GM12878 (cell line): Measurements from ENCODE around the gene ITPRIP. TPM values are rescaled to one million over a fixed set of nuclear protein-coding genes. Genes with fewer than 3 reads are reported as not detected.

Source experiments
- ATAC-seq: fragments of 200-7000 bp; cut with Tn5 transposase; 3 replicates; pipeline ENCODE4 v1.9.1; 2020; ENCODE audit warnings: mild to moderate bottlenecking, moderate library complexity
- BruUV-seq: library from RNA; stranded (reverse); fragments of 400-500 nt; replicated peaks from 2 replicates; lab custom pipeline; 2021; lab: Mats Ljungman, UMichigan
- CTCF ChIA-PET: fragments of 300-600 bp; sonication (Branson Sonifier 250); formaldehyde crosslinking; extraction: SDS; loops from one replicate; lab custom pipeline; 2021; ENCODE audit warnings: inconsistent platforms; lab: Yijun Ruan, JAX
- POLR2A ChIA-PET: fragments of 350-600 bp; formaldehyde crosslinking; extraction: SDS; loops from one replicate; lab custom pipeline; 2021; ENCODE audit warnings: inconsistent platforms; lab: Charles Lee
- RAD21 ChIA-PET: fragments of 300-600 bp; sonication (Branson Sonifier 250); formaldehyde crosslinking; loops from one replicate; lab custom pipeline; 2023; ENCODE audit warnings: antibody characterized with exemption; ENCODE audit not compliant: unreplicated experiment; lab: Charles Lee
- SMC1A ChIA-PET: fragments of 300-600 bp; sonication (Branson Sonifier 250); formaldehyde crosslinking; loops from one replicate; lab custom pipeline; 2023; ENCODE audit not compliant: unreplicated experiment, uncharacterized antibody; lab: Charles Lee
- DNase-seq: peaks from one replicate; pipeline ENCODE4 v3.0.0-alpha.2; 2011; ENCODE audit warnings: low read depth, low spot score
- FAIRE-seq: peaks from 3 replicates; lab custom pipeline; 2011; peaks lifted over from hg19 to GRCh38; lab: Jason Lieb, UNC
- H2AFZ ChIP-seq: 2 replicates; pipeline ENCODE4 v1.6.0; 2011; ENCODE audit warnings: low read depth, low read length, control low read depth; ENCODE audit not compliant: control insufficient read depth
- H3K27ac ChIP-seq: 2 replicates; pipeline ENCODE4 v1.5.1; 2011; ENCODE audit warnings: control low read depth; ENCODE audit not compliant: control insufficient read depth, insufficient read depth
- H3K27me3 ChIP-seq, 2 experiments: replicated peaks in 1 of 2; 2 replicates each; pipeline versions ENCODE4 v1.6.0 to v1.6.1; 2011; ENCODE audit warnings: low read length in 1 of 2; ENCODE audit not compliant: control insufficient read depth in 2 of 2, insufficient read depth in 2 of 2
- H3K36me3 ChIP-seq, 2 experiments: 2 replicates each; pipeline ENCODE4 v1.5.1; 2011; ENCODE audit warnings: low read length in 1 of 2; ENCODE audit not compliant: control insufficient read depth in 2 of 2, insufficient read depth in 2 of 2
- H3K4me1 ChIP-seq: 2 replicates; pipeline ENCODE4 v1.6.1; 2011; ENCODE audit warnings: mild to moderate bottlenecking, low read length, moderate library complexity, mixed read lengths; ENCODE audit not compliant: control insufficient read depth, insufficient read depth
- H3K4me2 ChIP-seq: 2 replicates; pipeline ENCODE4 v1.6.0; 2011; ENCODE audit warnings: control low read depth; ENCODE audit not compliant: control insufficient read depth, insufficient read depth
- H3K4me3 ChIP-seq: fragments of 200-600 bp; sonication (generic); 2 replicates; pipeline ENCODE4 v1.5.1; 2016
- H3K79me2 ChIP-seq: 2 replicates; pipeline ENCODE4 v1.6.0; 2011; ENCODE audit warnings: low read length; ENCODE audit not compliant: control insufficient read depth, insufficient read depth
- H3K9ac ChIP-seq: 2 replicates; pipeline ENCODE4 v1.8.0; 2011; ENCODE audit warnings: low read length, control low read depth, mixed read lengths; ENCODE audit not compliant: control insufficient read depth, insufficient read depth
- H3K9me3 ChIP-seq: replicated peaks from 3 replicates; pipeline ENCODE4 v1.5.1; 2011; ENCODE audit warnings: mild to moderate bottlenecking, low read length; ENCODE audit not compliant: control insufficient read depth, insufficient read depth
- H4K20me1 ChIP-seq: 2 replicates; pipeline ENCODE4 v1.6.0; 2011; ENCODE audit not compliant: control insufficient read depth, insufficient read depth
- ATF7 ChIP-seq: fragments of 450-650 bp; IDR thresholded peaks from 2 replicates; pipeline ENCODE4 v1.6.1; 2016; ENCODE audit warnings: low read depth, mild to moderate bottlenecking
- CHD4 ChIP-seq: fragments of 200-600 bp; sonication (generic); IDR thresholded peaks from 2 replicates; pipeline ENCODE4 v1.6.1; 2016; ENCODE audit warnings: mild to moderate bottlenecking
- ETV6 ChIP-seq, 2 experiments: fragments of 450-650 bp in 1 of 2; IDR thresholded peaks in 1 of 2; conservative IDR thresholded peaks in 1 of 2; 2 replicates each; pipeline ENCODE4 v1.6.1; 2014; ENCODE audit warnings: antibody characterized with exemption in 1 of 2, borderline replicate concordance in 1 of 2, low read depth in 1 of 2, mild to moderate bottlenecking in 1 of 2, moderate library complexity in 1 of 2
- EZH2 ChIP-seq: IDR thresholded peaks from 2 replicates; pipeline ENCODE4 v1.6.1; 2012; ENCODE audit warnings: low read depth, mild to moderate bottlenecking, control low read depth, inconsistent platforms, low read length, borderline replicate concordance; ENCODE audit not compliant: control insufficient read depth
- JUND ChIP-seq: IDR thresholded peaks from 2 replicates; pipeline ENCODE4 v1.6.1; 2012; ENCODE audit warnings: low read depth, mild to moderate bottlenecking, low read length, improper control_type of control experiment, moderate library complexity
- KDM1A ChIP-seq: fragments of 200-600 bp; sonication (generic); IDR thresholded peaks from 2 replicates; pipeline ENCODE4 v1.6.1; 2016; ENCODE audit warnings: borderline replicate concordance
- LARP7 ChIP-seq: fragments of 450-650 bp; IDR thresholded peaks from 2 replicates; pipeline ENCODE4 v1.6.1; 2017; ENCODE audit warnings: mild to moderate bottlenecking
- MYC ChIP-seq: IDR thresholded peaks from 2 replicates; pipeline ENCODE4 v1.6.1; 2011; ENCODE audit warnings: mild to moderate bottlenecking, low read length, moderate library complexity, inconsistent platforms; ENCODE audit not compliant: insufficient read depth, insufficient replicate concordance, insufficient read length, severe bottlenecking
- NFXL1 ChIP-seq: fragments of 450-650 bp; IDR thresholded peaks from 2 replicates; pipeline ENCODE4 v1.6.1; 2017; ENCODE audit warnings: antibody characterized with exemption, mild to moderate bottlenecking, borderline replicate concordance
- POLR2AphosphoS2 ChIP-seq: IDR thresholded peaks from 2 replicates; pipeline ENCODE4 v1.6.1; 2011; ENCODE audit warnings: low read depth, mild to moderate bottlenecking, low read length, improper control_type of control experiment, moderate library complexity
- RFX5 ChIP-seq: IDR thresholded peaks from 2 replicates; pipeline ENCODE4 v1.6.1; 2011; ENCODE audit warnings: low read depth, low read length, improper control_type of control experiment
- TCF3 ChIP-seq: IDR thresholded peaks from 2 replicates; pipeline ENCODE4 v1.6.1; 2012; ENCODE audit warnings: low read depth, mild to moderate bottlenecking, low read length, borderline replicate concordance; ENCODE audit not compliant: insufficient read depth
- WGBS: methylation state at CpG from one replicate; pipeline ENCODE4 v1.1.6; 2016; ENCODE audit warnings: low lambda C conversion rate; ENCODE audit not compliant: insufficient replicate concordance, insufficient coverage; ENCODE audit errors: missing lambda C conversion rate; 5-methylcytosine and 5-hydroxymethylcytosine counted together
- in situ Hi-C: fragments of 300-500 bp; cut with MboI; formaldehyde crosslinking; loops from 9 replicates; pipeline ENCODE4 v1.14.3; 2018; ENCODE audit warnings: mixed read lengths
- intact Hi-C: fragments of 100-400 bp; cut with micrococcal nuclease; formaldehyde crosslinking; loops from one replicate; pipeline ENCODE4 v1.14.2; 2022; ENCODE audit not compliant: unreplicated experiment
- polyA plus RNA-seq, 11 experiments: library from polyadenylated mRNA; depleted of rRNA in 4 of 11; unstranded in 6 of 11; stranded (reverse) in 5 of 11; fragments of >200 nt; fragmentation: Nextera tagmentation in 4 of 11; fragmentation: Illumina TruSeq in 1 of 11; extraction: Ambion mirVana in 4 of 11; extraction: Trizol in 1 of 11; gene quantifications; 1 replicate in 1 of 11; 2 replicates in 10 of 11; pipeline versions ENCODE4 v1.2.1 to v1.2.3, GENCODE V29; 2011 to 2016; ENCODE audit warnings: inconsistent platforms in 2 of 11, missing spikeins in 2 of 11, low read depth in 1 of 11
- total RNA-seq, 4 experiments: library from RNA; depleted of rRNA in 3 of 4; stranded (reverse); fragments of >200 nt in 3 of 4; fragmentation: Illumina TruSeq in 1 of 4; extraction: Trizol in 1 of 4; gene quantifications; 2 replicates each; pipeline versions ENCODE4 v1.2.1 to v1.2.3, GENCODE V29; 2013 to 2021
- TF ChIP-seq, protein P1 (sequence below): fragments of 150-350 bp; IDR thresholded peaks from 2 replicates; pipeline ENCODE4 v1.6.1; 2016; ENCODE audit warnings: low read depth, low read length

The ITPRIP gene
- total and polyA plus RNA-seq, 10 of the 15 experiments (the other 5 are each of a cell fraction or from before 2014, with no cell fraction given): 0.82 to 10.4 (median 5.9) TPM

DNA sequence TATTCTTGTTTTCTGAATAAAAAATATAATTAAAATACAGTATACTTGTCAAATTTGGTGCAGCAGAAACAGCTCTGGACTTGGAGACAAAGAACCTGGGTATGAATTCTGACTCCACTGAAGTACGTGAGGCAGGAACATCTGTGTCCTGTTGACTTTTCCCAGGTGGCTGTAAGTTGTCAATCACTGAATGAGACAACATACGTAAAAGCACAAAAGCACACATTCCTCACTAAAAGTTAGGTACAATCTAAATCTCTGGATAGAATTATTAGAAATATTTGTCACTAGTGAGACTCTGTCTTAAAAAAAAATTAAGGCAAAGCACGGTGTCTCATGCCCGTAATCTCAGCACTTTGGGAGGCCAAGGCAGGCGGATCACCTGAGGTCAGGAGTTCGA, 33.5 kb upstream of the ITPRIP start:
- Histone ChIP-seq H2AFZ (no peak overlapping the region), H4K20me1 (no peaks in the 10 kb centered on the region), H3K4me3 (no peak overlapping the region), H3K27ac (no peak overlapping the region), H3K4me1 (no peaks in the 10 kb centered on the region), H3K36me3 (no peaks in the 10 kb centered on the region), H3K9ac (no peak overlapping the region), H3K9me3 (no peaks in the 10 kb centered on the region), H3K79me2 (no peaks in the 10 kb centered on the region), H3K27me3 (no peaks in the 10 kb centered on the region; a peak in 1 of 4 replicates), H3K4me2 (no peak overlapping the region)
- in situ Hi-C loops (no loop called here), intact Hi-C loops (no loop called here)
- ATAC-seq: no peak
- RAD21 ChIA-PET: no interaction called here
- BruUV-seq: no TSS peak
- CTCF ChIA-PET: no interaction called here
- 41% methylated on average over 6 of the region's 6 CpGs for WGBS
- TF ChIP-seq RFX5: no peak
- no peak for TF ChIP-seq MYC
- TF ChIP-seq LARP7: no peak
- POLR2A ChIA-PET: no interaction called here
- FAIRE-seq: no peak
- no peak for DNase-seq
- SMC1A ChIA-PET: no interaction called here

GRCh38 chr10:104368381-104368780, 30.1 kb upstream of the ITPRIP start:
- no peaks in the 10 kb centered on the region for H4K20me1 ChIP-seq
- 0% methylated on average over 2 of the region's 2 CpGs for WGBS
- CTCF ChIA-PET: interaction anchor here (1.7 kb wide), 1 partner anchor 77 kb away, joined by 8 read pairs; no protein-coding TSS in a partner anchor
- POLR2A ChIA-PET: no interaction called here
- H3K4me2 ChIP-seq: no peak overlapping the region
- SMC1A ChIA-PET: interaction anchor here (1.2 to 1.4 kb wide), 2 partner anchors 11 to 82 kb away, joined by 3 to 5 read pairs; no protein-coding TSS in a partner anchor
- H3K79me2 ChIP-seq: no peaks in the 10 kb centered on the region
- no peaks in the 10 kb centered on the region for H3K9me3 ChIP-seq
- H3K27me3 ChIP-seq: no peaks in the 10 kb centered on the region; a peak in 1 of 4 replicates
- BruUV-seq: no TSS peak
- H3K36me3 ChIP-seq: no peaks in the 10 kb centered on the region
- DNase-seq (no peak), ATAC-seq (no peak), FAIRE-seq (no peak)
- in situ Hi-C loops: no loop called here
- H2AFZ ChIP-seq: no peak overlapping the region
- RAD21 ChIA-PET: no interaction called here
- no peak overlapping the region for H3K4me3 ChIP-seq
- no peak overlapping the region for H3K27ac ChIP-seq
- H3K4me1 ChIP-seq: no peaks in the 10 kb centered on the region
- intact Hi-C loops: no loop called here
- H3K9ac ChIP-seq: no peak overlapping the region
- TF ChIP-seq CHD4: no peak
- no peak for TF ChIP-seq ATF7
- TF ChIP-seq POLR2AphosphoS2: no peak
- no peak for TF ChIP-seq NFXL1
- no peak for TF ChIP-seq EZH2
- TF ChIP-seq TCF3: no peak
- TF ChIP-seq, protein P1, sequence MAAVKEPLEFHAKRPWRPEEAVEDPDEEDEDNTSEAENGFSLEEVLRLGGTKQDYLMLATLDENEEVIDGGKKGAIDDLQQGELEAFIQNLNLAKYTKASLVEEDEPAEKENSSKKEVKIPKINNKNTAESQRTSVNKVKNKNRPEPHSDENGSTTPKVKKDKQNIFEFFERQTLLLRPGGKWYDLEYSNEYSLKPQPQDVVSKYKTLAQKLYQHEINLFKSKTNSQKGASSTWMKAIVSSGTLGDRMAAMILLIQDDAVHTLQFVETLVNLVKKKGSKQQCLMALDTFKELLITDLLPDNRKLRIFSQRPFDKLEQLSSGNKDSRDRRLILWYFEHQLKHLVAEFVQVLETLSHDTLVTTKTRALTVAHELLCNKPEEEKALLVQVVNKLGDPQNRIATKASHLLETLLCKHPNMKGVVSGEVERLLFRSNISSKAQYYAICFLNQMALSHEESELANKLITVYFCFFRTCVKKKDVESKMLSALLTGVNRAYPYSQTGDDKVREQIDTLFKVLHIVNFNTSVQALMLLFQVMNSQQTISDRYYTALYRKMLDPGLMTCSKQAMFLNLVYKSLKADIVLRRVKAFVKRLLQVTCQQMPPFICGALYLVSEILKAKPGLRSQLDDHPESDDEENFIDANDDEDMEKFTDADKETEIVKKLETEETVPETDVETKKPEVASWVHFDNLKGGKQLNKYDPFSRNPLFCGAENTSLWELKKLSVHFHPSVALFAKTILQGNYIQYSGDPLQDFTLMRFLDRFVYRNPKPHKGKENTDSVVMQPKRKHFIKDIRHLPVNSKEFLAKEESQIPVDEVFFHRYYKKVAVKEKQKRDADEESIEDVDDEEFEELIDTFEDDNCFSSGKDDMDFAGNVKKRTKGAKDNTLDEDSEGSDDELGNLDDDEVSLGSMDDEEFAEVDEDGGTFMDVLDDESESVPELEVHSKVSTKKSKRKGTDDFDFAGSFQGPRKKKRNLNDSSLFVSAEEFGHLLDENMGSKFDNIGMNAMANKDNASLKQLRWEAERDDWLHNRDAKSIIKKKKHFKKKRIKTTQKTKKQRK: no peak
- TF ChIP-seq KDM1A: no peak
- no peak for TF ChIP-seq ETV6 (conservative IDR thresholded peaks at IDR 0.05 in 1 of 2, IDR thresholded peaks at IDR 0.05 in 1 of 2; ENCODE audit: borderline replicate concordance in 1 of 2, low read depth in 1 of 2)
- TF ChIP-seq JUND: no peak
